Heart left ventricle (tissue), 13 donors: ENCODE data around the gene TTI1.

Experiments
- CTCF ChIP-seq, 12 donors: fragments of 200-600 bp; sonication (generic) in 4 of 12; IDR thresholded peaks; one replicate each; pipeline versions ENCODE4 v1.5.0 to v1.8.0; 2018 to 2022; ENCODE audit warnings: antibody characterized with exemption in 12 of 12, mild to moderate bottlenecking in 5 of 12
- POLR2A ChIP-seq, 2 donors: fragments of 450-650 bp; IDR thresholded peaks; one replicate each; pipeline ENCODE4 v1.6.1; 2017; ENCODE audit warnings: antibody characterized with exemption in 2 of 2, mild to moderate bottlenecking in 2 of 2, moderate library complexity in 2 of 2
- donor health status: ischemic (EF 13 %, LVEDD 7.1; RV severe dilation, severe dysfunction).
- donor health status: DM: no; HTN: yes; CAD: no.
- donor health status: DM: no; HTN: no; CAD: no.
- donor health status: ischemic (EF 25% LVEDD 6.9; RV normal size, moderate dysfunction).
- donor health status: ischemic (EF 25% LVEDD 5.7; RV mildly dilated, moderate dysfunction).
- donor health status: ischemic (EF 35%, LVEDD 5.7; RV mildly dilated, moderate dysfunction).
- donor health status: nonischemic (EF 11% LVEDD 7.7; RV severe dilation, severe dysfunction).
- donor health status: DM: yes; HTN: yes; CAD: no.
- donor health status: PGD.
- donor health status: ischemic (EF 29% LVEDD 5.4; RV normal size, mild dysfunction).
- donor health status: nonischemic (EF 23%, LVEDD 6.1; RV moderate dilation, normal function).

GRCh38 chr20:37936451-37936850 is 96.8 kb downstream of the TTI1 start:
- TF ChIP-seq CTCF (IDR thresholded peaks at IDR 0.05) (no peak), POLR2A (IDR thresholded peaks at IDR 0.05) (no peak)
